ENCODE measurements around the gene NISCH.

Gene NISCH

GRCh38 chr3:52458770-52459545 is 3.6 kb downstream of the NISCH start:
- Histone ChIP-seq H3K27ac (ENCODE audit: low read length) (no peak overlapping the region), H3K27me3 (ENCODE audit: control insufficient read depth in 1 of 2, insufficient read depth in 2 of 2, low read length in 2 of 2) (no peaks in the 10 kb centered on the region), H3K36me3 (ENCODE audit: control insufficient read depth in 2 of 2, insufficient read depth in 2 of 2, low read length in 2 of 2) (peaks cover 27 to 31% of the 10 kb centered on the region in 2 donors), H3K4me3 (ENCODE audit: low read length in 2 of 2) (no peak overlapping the region), H3K4me1 (ENCODE audit: control insufficient read depth, insufficient read depth, low read length) (peaks cover 27% of the 10 kb centered on the region), H3K9me3 (ENCODE audit: control insufficient read depth in 2 of 2, low read length in 2 of 2) (no peaks in the 10 kb centered on the region), H3K9ac (ENCODE audit: low read length in 2 of 2) (no peak overlapping the region)

- Histone ChIP-seq H3K4me1 (ENCODE audit: control insufficient read depth, insufficient read depth, low read length) (peaks cover 7% of the 10 kb centered on the region), H3K36me3 (ENCODE audit: control insufficient read depth in 2 of 2, insufficient read depth in 2 of 2, low read length in 2 of 2) (peaks cover 31 to 41% of the 10 kb centered on the region in 2 donors), H3K27ac (ENCODE audit: low read length) (no peak overlapping the region), H3K27me3 (ENCODE audit: control insufficient read depth in 1 of 2, insufficient read depth in 2 of 2, low read length in 2 of 2) (no peaks in the 10 kb centered on the region), H3K4me3 (ENCODE audit: low read length in 2 of 2) (no peak overlapping the region), H3K9ac (ENCODE audit: low read length in 2 of 2) (no peak overlapping the region), H3K9me3 (ENCODE audit: control insufficient read depth in 2 of 2, low read length in 2 of 2) (no peaks in the 10 kb centered on the region)
Measured at GRCh38 chr3:52461874-52462273, 6.5 kb downstream of the NISCH start.

GRCh38 chr3:52463416-52463815 is 8.0 kb downstream of the NISCH start:
- no peak overlapping the region for H3K27ac ChIP-seq (ENCODE audit: low read length)
- peaks cover 25 to 31% of the 10 kb centered on the region in 2 donors for H3K36me3 ChIP-seq (ENCODE audit: control insufficient read depth in 2 of 2, insufficient read depth in 2 of 2, low read length in 2 of 2)
- H3K9ac ChIP-seq (ENCODE audit: low read length in 2 of 2) = no peak overlapping the region
- H3K4me3 ChIP-seq (ENCODE audit: low read length in 2 of 2) = no peak overlapping the region
- no peaks in the 10 kb centered on the region for H3K27me3 ChIP-seq (ENCODE audit: control insufficient read depth in 1 of 2, insufficient read depth in 2 of 2, low read length in 2 of 2)
- H3K9me3 ChIP-seq (ENCODE audit: control insufficient read depth in 2 of 2, low read length in 2 of 2) = no peaks in the 10 kb centered on the region
- H3K4me1 ChIP-seq (ENCODE audit: control insufficient read depth, insufficient read depth, low read length) = peaks cover 4% of the 10 kb centered on the region

- Histone ChIP-seq H3K4me3 (ENCODE audit: low read length in 2 of 2) (no peak overlapping the region), H3K4me1 (ENCODE audit: control insufficient read depth, insufficient read depth, low read length) (peaks cover 14% of the 10 kb centered on the region), H3K9ac (ENCODE audit: low read length in 2 of 2) (no peak overlapping the region), H3K27me3 (ENCODE audit: control insufficient read depth in 1 of 2, insufficient read depth in 2 of 2, low read length in 2 of 2) (no peaks in the 10 kb centered on the region), H3K9me3 (ENCODE audit: control insufficient read depth in 2 of 2, low read length in 2 of 2) (no peaks in the 10 kb centered on the region), H3K27ac (ENCODE audit: low read length) (no peak overlapping the region), H3K36me3 (ENCODE audit: control insufficient read depth in 2 of 2, insufficient read depth in 2 of 2, low read length in 2 of 2) (peaks cover 16 to 39% of the 10 kb centered on the region in 2 donors)
Measured at GRCh38 chr3:52468336-52468735, 12.9 kb downstream of the NISCH start.

GRCh38 chr3:52469001-52469400 is 13.6 kb downstream of the NISCH start:
- H3K27me3 ChIP-seq (ENCODE audit: control insufficient read depth in 1 of 2, insufficient read depth in 2 of 2, low read length in 2 of 2) = no peaks in the 10 kb centered on the region
- H3K27ac ChIP-seq (ENCODE audit: low read length) = no peak overlapping the region
- H3K9ac ChIP-seq (ENCODE audit: low read length in 2 of 2) = no peak overlapping the region
- no peak overlapping the region for H3K4me3 ChIP-seq (ENCODE audit: low read length in 2 of 2)
- H3K9me3 ChIP-seq (ENCODE audit: control insufficient read depth in 2 of 2, low read length in 2 of 2) = no peaks in the 10 kb centered on the region
- peaks cover 14% of the 10 kb centered on the region for H3K4me1 ChIP-seq (ENCODE audit: control insufficient read depth, insufficient read depth, low read length)
- H3K36me3 ChIP-seq (ENCODE audit: control insufficient read depth in 2 of 2, insufficient read depth in 2 of 2, low read length in 2 of 2) = peaks cover 22 to 45% of the 10 kb centered on the region in 2 donors

GRCh38 chr3:52470920-52471319 is 15.5 kb downstream of the NISCH start:
- H3K4me3 ChIP-seq (ENCODE audit: low read length in 2 of 2) = no peak overlapping the region
- H3K27me3 ChIP-seq (ENCODE audit: control insufficient read depth in 1 of 2, insufficient read depth in 2 of 2, low read length in 2 of 2) = no peaks in the 10 kb centered on the region
- H3K9me3 ChIP-seq (ENCODE audit: control insufficient read depth in 2 of 2, low read length in 2 of 2) = no peaks in the 10 kb centered on the region
- peaks cover 24 to 50% of the 10 kb centered on the region in 2 donors for H3K36me3 ChIP-seq (ENCODE audit: control insufficient read depth in 2 of 2, insufficient read depth in 2 of 2, low read length in 2 of 2)
- peaks cover 14% of the 10 kb centered on the region for H3K4me1 ChIP-seq (ENCODE audit: control insufficient read depth, insufficient read depth, low read length)
- H3K27ac ChIP-seq (ENCODE audit: low read length) = no peak overlapping the region
- H3K9ac ChIP-seq (ENCODE audit: low read length in 2 of 2) = no peak overlapping the region

GRCh38 chr3:52471371-52472238 is 16.2 kb downstream of the NISCH start:
- peaks cover 29 to 55% of the 10 kb centered on the region in 2 donors for H3K36me3 ChIP-seq (ENCODE audit: control insufficient read depth in 2 of 2, insufficient read depth in 2 of 2, low read length in 2 of 2)
- no peaks in the 10 kb centered on the region for H3K27me3 ChIP-seq (ENCODE audit: control insufficient read depth in 1 of 2, insufficient read depth in 2 of 2, low read length in 2 of 2)
- no peak overlapping the region for H3K9ac ChIP-seq (ENCODE audit: low read length in 2 of 2)
- H3K4me1 ChIP-seq (ENCODE audit: control insufficient read depth, insufficient read depth, low read length) = peaks cover 14% of the 10 kb centered on the region
- H3K27ac ChIP-seq (ENCODE audit: low read length) = no peak overlapping the region
- H3K4me3 ChIP-seq (ENCODE audit: low read length in 2 of 2) = no peak overlapping the region
- no peaks in the 10 kb centered on the region for H3K9me3 ChIP-seq (ENCODE audit: control insufficient read depth in 2 of 2, low read length in 2 of 2)

- Histone ChIP-seq H3K4me1 (ENCODE audit: control insufficient read depth, insufficient read depth, low read length) (peaks cover 14% of the 10 kb centered on the region), H3K4me3 (ENCODE audit: low read length in 2 of 2) (no peak overlapping the region), H3K36me3 (ENCODE audit: control insufficient read depth in 2 of 2, insufficient read depth in 2 of 2, low read length in 2 of 2) (peaks cover 31 to 62% of the 10 kb centered on the region in 2 donors), H3K27ac (ENCODE audit: low read length) (no peak overlapping the region), H3K27me3 (ENCODE audit: control insufficient read depth in 1 of 2, insufficient read depth in 2 of 2, low read length in 2 of 2) (no peaks in the 10 kb centered on the region), H3K9me3 (ENCODE audit: control insufficient read depth in 2 of 2, low read length in 2 of 2) (no peaks in the 10 kb centered on the region), H3K9ac (ENCODE audit: low read length in 2 of 2) (no peak overlapping the region)
Measured at GRCh38 chr3:52472239-52473000, 17.0 kb downstream of the NISCH start.

- no peak overlapping the region for H3K9ac ChIP-seq (ENCODE audit: low read length in 2 of 2)
- no peaks in the 10 kb centered on the region for H3K9me3 ChIP-seq (ENCODE audit: control insufficient read depth in 2 of 2, low read length in 2 of 2)
- H3K4me3 ChIP-seq (ENCODE audit: low read length in 2 of 2) = no peak overlapping the region
- no peaks in the 10 kb centered on the region for H3K27me3 ChIP-seq (ENCODE audit: control insufficient read depth in 1 of 2, insufficient read depth in 2 of 2, low read length in 2 of 2)
- peaks cover 14% of the 10 kb centered on the region for H3K4me1 ChIP-seq (ENCODE audit: control insufficient read depth, insufficient read depth, low read length)
- peaks cover 37 to 68% of the 10 kb centered on the region in 2 donors for H3K36me3 ChIP-seq (ENCODE audit: control insufficient read depth in 2 of 2, insufficient read depth in 2 of 2, low read length in 2 of 2)
- H3K27ac ChIP-seq (ENCODE audit: low read length) = no peak overlapping the region
Measured at GRCh38 chr3:52473026-52473425, 17.6 kb downstream of the NISCH start.

GRCh38 chr3:52477076-52477795 is 21.8 kb downstream of the NISCH start:
- Histone ChIP-seq H3K27ac (ENCODE audit: low read length) (no peak overlapping the region), H3K36me3 (ENCODE audit: control insufficient read depth in 2 of 2, insufficient read depth in 2 of 2, low read length in 2 of 2) (peaks cover 70 to 87% of the 10 kb centered on the region in 2 donors), H3K4me1 (ENCODE audit: control insufficient read depth, insufficient read depth, low read length) (peaks cover 2% of the 10 kb centered on the region), H3K4me3 (ENCODE audit: low read length in 2 of 2) (no peak overlapping the region), H3K27me3 (ENCODE audit: control insufficient read depth in 1 of 2, insufficient read depth in 2 of 2, low read length in 2 of 2) (no peaks in the 10 kb centered on the region), H3K9ac (ENCODE audit: low read length in 2 of 2) (no peak overlapping the region), H3K9me3 (ENCODE audit: control insufficient read depth in 2 of 2, low read length in 2 of 2) (no peaks in the 10 kb centered on the region)
